GM23338 (cell line): ENCODE data around the gene GRHPR. TPM values are rescaled to one million over a fixed set of nuclear protein-coding genes. Genes with fewer than 3 reads are reported as not detected.

Experiments used
- ATAC-seq: fragments of 200-7000 bp; cut with Tn5 transposase; 3 replicates; pipeline ENCODE4 v1.9.1; 2020
- DNase-seq: peaks from one replicate; pipeline ENCODE4 v3.0.0-alpha.2; 2015; ENCODE audit warnings: low spot score
- H2AFZ ChIP-seq: fragments of 200-600 bp; sonication (generic); 2 replicates; pipeline ENCODE4 v1.8.0; 2016; ENCODE audit warnings: antibody characterized with exemption, mild to moderate bottlenecking, moderate library complexity
- H3F3A ChIP-seq: fragments of 200-600 bp; sonication (generic); replicated peaks from 2 replicates; pipeline ENCODE4 v1.8.0; 2017; ENCODE audit warnings: antibody characterized with exemption, mixed run types, low read depth
- H3K27ac ChIP-seq: fragments of 200-600 bp; sonication (generic); 2 replicates; pipeline ENCODE4 v1.6.1; 2016; ENCODE audit warnings: low read depth
- H3K27me3 ChIP-seq: fragments of 200-600 bp; sonication (generic); 2 replicates; pipeline ENCODE4 v1.8.0; 2016; ENCODE audit warnings: mild to moderate bottlenecking, mixed run types, moderate library complexity; ENCODE audit not compliant: insufficient read depth
- H3K36me3 ChIP-seq: fragments of 200-600 bp; sonication (generic); 2 replicates; pipeline ENCODE4 v1.8.0; 2016; ENCODE audit warnings: mild to moderate bottlenecking; ENCODE audit not compliant: insufficient read depth
- H3K4me1 ChIP-seq: fragments of 200-600 bp; sonication (generic); 2 replicates; pipeline ENCODE4 v1.8.0; 2016; ENCODE audit warnings: mild to moderate bottlenecking, moderate library complexity; ENCODE audit not compliant: insufficient read depth
- H3K4me2 ChIP-seq: fragments of 200-600 bp; sonication (generic); 2 replicates; pipeline ENCODE4 v1.7.1; 2017; ENCODE audit warnings: mixed run types
- H3K4me3 ChIP-seq: fragments of 200-600 bp; sonication (generic); 2 replicates; pipeline ENCODE4 v1.6.1; 2016; ENCODE audit warnings: mixed run types
- H3K79me2 ChIP-seq: fragments of 200-600 bp; sonication (generic); replicated peaks from 2 replicates; pipeline ENCODE4 v1.8.0; 2017; ENCODE audit warnings: mild to moderate bottlenecking; ENCODE audit not compliant: insufficient read depth
- H3K9me2 ChIP-seq: fragments of 200-600 bp; sonication (generic); 2 replicates; pipeline ENCODE4 v1.8.0; 2017; ENCODE audit not compliant: insufficient read depth
- H4K20me1 ChIP-seq: fragments of 200-600 bp; sonication (generic); replicated peaks from 2 replicates; pipeline ENCODE4 v1.8.0; 2017; ENCODE audit warnings: mild to moderate bottlenecking; ENCODE audit not compliant: insufficient read depth
- H3K27ac Mint-ChIP-seq: 2 replicates; pipeline ENCODE4 v1.8.0; 2020; ENCODE audit warnings: inconsistent platforms, mild to moderate bottlenecking, moderate library complexity, mixed read lengths
- H3K27me3 Mint-ChIP-seq: 3 replicates; pipeline ENCODE4 v1.8.0; 2022; ENCODE audit warnings: low read depth, mild to moderate bottlenecking, moderate library complexity, mixed read lengths, inconsistent platforms; ENCODE audit not compliant: insufficient read depth, poor library complexity
- H3K36me3 Mint-ChIP-seq: 3 replicates; pipeline ENCODE4 v1.8.0; 2021; ENCODE audit warnings: low read depth, mild to moderate bottlenecking, inconsistent platforms, moderate library complexity, mixed read lengths
- H3K4me1 Mint-ChIP-seq: 3 replicates; pipeline ENCODE4 v1.8.0; 2020; ENCODE audit warnings: mild to moderate bottlenecking, inconsistent platforms, mixed read lengths
- H3K4me3 Mint-ChIP-seq: 3 replicates; pipeline ENCODE4 v1.8.0; 2021; ENCODE audit warnings: moderate library complexity, mild to moderate bottlenecking, inconsistent platforms, mixed read lengths
- H3K9me3 Mint-ChIP-seq: 3 replicates; pipeline ENCODE4 v1.8.0; 2020; ENCODE audit warnings: moderate library complexity, mild to moderate bottlenecking, inconsistent platforms, mixed read lengths
- EZH2phosphoT487 ChIP-seq: fragments of 200-600 bp; sonication (generic); IDR thresholded peaks from one replicate; pipeline ENCODE4 v1.8.1; 2018; ENCODE audit warnings: antibody characterized with exemption; ENCODE audit not compliant: unreplicated experiment
- JUNB ChIP-seq: IDR thresholded peaks from one replicate; pipeline ENCODE4 v1.6.1; 2016; ENCODE audit warnings: antibody characterized with exemption; ENCODE audit not compliant: unreplicated experiment
- NANOG ChIP-seq: IDR thresholded peaks from 2 replicates; pipeline ENCODE4 v1.6.1; 2016; ENCODE audit warnings: antibody characterized with exemption, borderline replicate concordance
- POLR2AphosphoS5 ChIP-seq: IDR thresholded peaks from 2 replicates; pipeline ENCODE4 v1.6.1; 2016; ENCODE audit warnings: antibody characterized with exemption, low read depth
- ZNF331 ChIP-seq: fragments of 250-450 bp; sonication (Bioruptor Pico); IDR thresholded peaks from 2 replicates; pipeline ENCODE4 v1.5.0; 2020; ENCODE audit warnings: low read depth, mild to moderate bottlenecking, moderate library complexity
- polyA plus RNA-seq: library from polyadenylated mRNA; unstranded; fragments of >200 nt; fragmentation: Nextera tagmentation; extraction: Ambion mirVana; gene quantifications from 2 replicates; pipeline ENCODE4 v1.2.1, GENCODE V29; 2016
- total RNA-seq: library from RNA; depleted of rRNA; stranded (reverse); fragments of >200 nt; shearing (Covaris generic); gene quantifications from 2 replicates; pipeline ENCODE4 v1.2.3, GENCODE V29; 2014
- TF ChIP-seq, protein P1 (sequence below): IDR thresholded peaks from 2 replicates; pipeline ENCODE4 v1.6.1; 2016; ENCODE audit warnings: antibody characterized with exemption
- TF ChIP-seq, protein P2 (sequence below): IDR thresholded peaks from one replicate; pipeline ENCODE4 v1.6.1; 2018; ENCODE audit warnings: antibody characterized with exemption; ENCODE audit not compliant: unreplicated experiment
- TF ChIP-seq, protein P3 (sequence below): fragments of 250-450 bp; sonication (Bioruptor Pico); IDR thresholded peaks from 2 replicates; pipeline ENCODE4 v1.5.0; 2020; ENCODE audit warnings: mild to moderate bottlenecking, moderate library complexity

Gene GRHPR
- total and polyA plus RNA-seq, 2 experiments from 2014 or later: 69.0 to 128 TPM

DNA sequence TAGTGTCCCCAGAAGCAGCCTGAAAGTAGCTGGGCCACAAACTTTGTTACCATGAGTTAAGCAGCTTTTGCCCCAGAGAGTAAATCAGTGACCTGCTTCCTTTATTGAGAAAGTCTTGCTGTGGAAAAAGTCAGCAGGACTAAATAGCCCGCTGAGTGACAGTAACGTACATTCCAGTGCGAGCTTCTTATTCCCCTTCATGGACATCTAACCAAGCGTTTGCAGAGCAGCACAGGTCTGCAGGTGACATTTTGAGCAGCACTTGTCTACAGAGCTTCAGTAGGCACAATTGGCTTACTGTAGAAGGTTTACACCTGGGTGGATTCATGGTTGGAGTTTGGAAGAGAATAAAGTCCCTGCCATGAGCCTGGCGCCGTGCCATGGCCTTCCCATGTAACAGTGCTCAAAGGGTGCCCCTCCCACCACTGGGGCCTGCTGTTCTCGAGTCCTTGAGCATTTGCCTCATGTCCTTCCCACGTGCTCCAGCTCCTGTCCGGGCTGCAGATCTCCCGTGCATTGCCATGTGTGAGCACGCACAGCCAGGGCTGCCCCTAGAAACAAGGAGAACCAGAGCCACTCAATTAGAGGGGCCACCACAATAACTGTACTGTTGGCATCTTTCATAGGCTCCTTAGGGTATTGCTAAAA lies 41.3 kb upstream of the GRHPR start:
- no peaks in the 10 kb centered on the region for H3F3A ChIP-seq
- peaks cover 6% of the 10 kb centered on the region; the same call in 1 of the 3 replicates for H3K4me1 Mint-ChIP-seq
- peaks cover 1% of the 10 kb centered on the region for H3K27me3 Mint-ChIP-seq
- ATAC-seq (no peak), DNase-seq (no peak)
- H4K20me1 ChIP-seq: no peaks in the 10 kb centered on the region
- no peaks in the 10 kb centered on the region for H3K9me2 ChIP-seq
- H3K4me2 ChIP-seq: no peak overlapping the region
- TF ChIP-seq POLR2AphosphoS5 (no peak), EZH2phosphoT487 (no peak), ZNF331 (CRISPR knock-in tag) (no peak), NANOG (no peak), JUNB (no peak)
- TF ChIP-seq, protein P1, sequence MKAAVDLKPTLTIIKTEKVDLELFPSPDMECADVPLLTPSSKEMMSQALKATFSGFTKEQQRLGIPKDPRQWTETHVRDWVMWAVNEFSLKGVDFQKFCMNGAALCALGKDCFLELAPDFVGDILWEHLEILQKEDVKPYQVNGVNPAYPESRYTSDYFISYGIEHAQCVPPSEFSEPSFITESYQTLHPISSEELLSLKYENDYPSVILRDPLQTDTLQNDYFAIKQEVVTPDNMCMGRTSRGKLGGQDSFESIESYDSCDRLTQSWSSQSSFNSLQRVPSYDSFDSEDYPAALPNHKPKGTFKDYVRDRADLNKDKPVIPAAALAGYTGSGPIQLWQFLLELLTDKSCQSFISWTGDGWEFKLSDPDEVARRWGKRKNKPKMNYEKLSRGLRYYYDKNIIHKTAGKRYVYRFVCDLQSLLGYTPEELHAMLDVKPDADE: no peak
- no peak overlapping the region for H3K4me3 Mint-ChIP-seq
- H3K4me1 ChIP-seq: no peaks in the 10 kb centered on the region
- no peaks in the 10 kb centered on the region for H3K79me2 ChIP-seq
- no peak overlapping the region for H2AFZ ChIP-seq
- H3K36me3 Mint-ChIP-seq: no peaks in the 10 kb centered on the region
- H3K9me3 Mint-ChIP-seq: no peaks in the 10 kb centered on the region
- H3K27ac Mint-ChIP-seq: no peak overlapping the region
- H3K36me3 ChIP-seq: no peaks in the 10 kb centered on the region
- H3K27me3 ChIP-seq: no peaks in the 10 kb centered on the region
- H3K27ac ChIP-seq: no peak overlapping the region
- H3K4me3 ChIP-seq: no peak overlapping the region

DNA sequence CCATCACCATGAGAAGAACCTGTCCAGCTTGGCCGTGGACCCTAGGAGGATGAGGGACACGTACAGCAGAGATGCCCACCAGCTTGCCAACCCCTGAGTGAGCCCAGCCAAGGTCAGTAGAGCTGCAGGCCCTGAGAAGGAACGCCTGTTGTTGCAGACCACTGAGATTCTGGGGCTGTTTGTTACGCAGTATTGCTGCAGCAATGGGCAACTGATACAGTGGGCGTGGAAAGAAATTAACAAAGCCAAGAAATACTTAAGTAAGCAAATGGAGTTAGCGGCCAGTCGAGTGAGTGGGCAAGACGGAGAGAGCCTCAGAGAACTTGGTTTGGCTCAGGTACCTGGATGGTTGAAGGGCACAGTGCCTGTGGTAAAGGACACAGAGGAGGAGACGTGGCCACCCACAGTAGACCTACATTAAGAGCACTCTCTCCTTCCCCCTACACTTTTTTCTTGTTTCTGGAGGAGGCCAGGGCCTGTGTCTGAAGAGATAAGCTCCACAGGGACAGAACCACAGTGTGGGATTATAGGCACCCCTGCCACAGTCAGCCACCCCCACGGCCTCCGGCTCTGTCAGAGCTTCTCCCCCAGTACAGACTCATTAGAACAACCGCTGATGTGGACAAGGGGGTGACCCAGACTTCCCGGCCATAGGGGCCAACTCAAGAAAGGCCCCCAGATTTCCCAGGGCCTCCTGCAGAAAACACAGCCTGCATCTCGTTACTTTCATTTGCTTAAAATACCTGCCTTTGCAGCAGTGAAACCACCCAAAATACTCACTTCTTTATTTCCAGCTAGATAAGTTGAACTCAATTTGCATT lies 40.1 kb upstream of the GRHPR start:
- DNase-seq (no peak), ATAC-seq (no peak)
- no peaks in the 10 kb centered on the region for H3K27me3 ChIP-seq
- peaks cover 1% of the 10 kb centered on the region for H3K27me3 Mint-ChIP-seq
- H3K36me3 ChIP-seq: no peaks in the 10 kb centered on the region
- no peak overlapping the region for H2AFZ ChIP-seq
- H3K4me2 ChIP-seq: no peak overlapping the region
- no peak overlapping the region for H3K27ac ChIP-seq
- no peaks in the 10 kb centered on the region for H4K20me1 ChIP-seq
- H3K4me1 ChIP-seq: no peaks in the 10 kb centered on the region
- no peaks in the 10 kb centered on the region for H3K36me3 Mint-ChIP-seq
- no peaks in the 10 kb centered on the region for H3K9me2 ChIP-seq
- no peak overlapping the region for H3K4me3 Mint-ChIP-seq
- H3K27ac Mint-ChIP-seq: no peak overlapping the region
- H3F3A ChIP-seq: no peaks in the 10 kb centered on the region
- no peak overlapping the region for H3K4me3 ChIP-seq
- H3K4me1 Mint-ChIP-seq: peaks cover 6% of the 10 kb centered on the region; the same call in 1 of the 3 replicates
- H3K9me3 Mint-ChIP-seq: no peaks in the 10 kb centered on the region
- no peaks in the 10 kb centered on the region for H3K79me2 ChIP-seq
- TF ChIP-seq, protein P2, sequence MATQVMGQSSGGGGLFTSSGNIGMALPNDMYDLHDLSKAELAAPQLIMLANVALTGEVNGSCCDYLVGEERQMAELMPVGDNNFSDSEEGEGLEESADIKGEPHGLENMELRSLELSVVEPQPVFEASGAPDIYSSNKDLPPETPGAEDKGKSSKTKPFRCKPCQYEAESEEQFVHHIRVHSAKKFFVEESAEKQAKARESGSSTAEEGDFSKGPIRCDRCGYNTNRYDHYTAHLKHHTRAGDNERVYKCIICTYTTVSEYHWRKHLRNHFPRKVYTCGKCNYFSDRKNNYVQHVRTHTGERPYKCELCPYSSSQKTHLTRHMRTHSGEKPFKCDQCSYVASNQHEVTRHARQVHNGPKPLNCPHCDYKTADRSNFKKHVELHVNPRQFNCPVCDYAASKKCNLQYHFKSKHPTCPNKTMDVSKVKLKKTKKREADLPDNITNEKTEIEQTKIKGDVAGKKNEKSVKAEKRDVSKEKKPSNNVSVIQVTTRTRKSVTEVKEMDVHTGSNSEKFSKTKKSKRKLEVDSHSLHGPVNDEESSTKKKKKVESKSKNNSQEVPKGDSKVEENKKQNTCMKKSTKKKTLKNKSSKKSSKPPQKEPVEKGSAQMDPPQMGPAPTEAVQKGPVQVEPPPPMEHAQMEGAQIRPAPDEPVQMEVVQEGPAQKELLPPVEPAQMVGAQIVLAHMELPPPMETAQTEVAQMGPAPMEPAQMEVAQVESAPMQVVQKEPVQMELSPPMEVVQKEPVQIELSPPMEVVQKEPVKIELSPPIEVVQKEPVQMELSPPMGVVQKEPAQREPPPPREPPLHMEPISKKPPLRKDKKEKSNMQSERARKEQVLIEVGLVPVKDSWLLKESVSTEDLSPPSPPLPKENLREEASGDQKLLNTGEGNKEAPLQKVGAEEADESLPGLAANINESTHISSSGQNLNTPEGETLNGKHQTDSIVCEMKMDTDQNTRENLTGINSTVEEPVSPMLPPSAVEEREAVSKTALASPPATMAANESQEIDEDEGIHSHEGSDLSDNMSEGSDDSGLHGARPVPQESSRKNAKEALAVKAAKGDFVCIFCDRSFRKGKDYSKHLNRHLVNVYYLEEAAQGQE: no peak
- TF ChIP-seq, protein P1: no peak
- TF ChIP-seq, protein P3, sequence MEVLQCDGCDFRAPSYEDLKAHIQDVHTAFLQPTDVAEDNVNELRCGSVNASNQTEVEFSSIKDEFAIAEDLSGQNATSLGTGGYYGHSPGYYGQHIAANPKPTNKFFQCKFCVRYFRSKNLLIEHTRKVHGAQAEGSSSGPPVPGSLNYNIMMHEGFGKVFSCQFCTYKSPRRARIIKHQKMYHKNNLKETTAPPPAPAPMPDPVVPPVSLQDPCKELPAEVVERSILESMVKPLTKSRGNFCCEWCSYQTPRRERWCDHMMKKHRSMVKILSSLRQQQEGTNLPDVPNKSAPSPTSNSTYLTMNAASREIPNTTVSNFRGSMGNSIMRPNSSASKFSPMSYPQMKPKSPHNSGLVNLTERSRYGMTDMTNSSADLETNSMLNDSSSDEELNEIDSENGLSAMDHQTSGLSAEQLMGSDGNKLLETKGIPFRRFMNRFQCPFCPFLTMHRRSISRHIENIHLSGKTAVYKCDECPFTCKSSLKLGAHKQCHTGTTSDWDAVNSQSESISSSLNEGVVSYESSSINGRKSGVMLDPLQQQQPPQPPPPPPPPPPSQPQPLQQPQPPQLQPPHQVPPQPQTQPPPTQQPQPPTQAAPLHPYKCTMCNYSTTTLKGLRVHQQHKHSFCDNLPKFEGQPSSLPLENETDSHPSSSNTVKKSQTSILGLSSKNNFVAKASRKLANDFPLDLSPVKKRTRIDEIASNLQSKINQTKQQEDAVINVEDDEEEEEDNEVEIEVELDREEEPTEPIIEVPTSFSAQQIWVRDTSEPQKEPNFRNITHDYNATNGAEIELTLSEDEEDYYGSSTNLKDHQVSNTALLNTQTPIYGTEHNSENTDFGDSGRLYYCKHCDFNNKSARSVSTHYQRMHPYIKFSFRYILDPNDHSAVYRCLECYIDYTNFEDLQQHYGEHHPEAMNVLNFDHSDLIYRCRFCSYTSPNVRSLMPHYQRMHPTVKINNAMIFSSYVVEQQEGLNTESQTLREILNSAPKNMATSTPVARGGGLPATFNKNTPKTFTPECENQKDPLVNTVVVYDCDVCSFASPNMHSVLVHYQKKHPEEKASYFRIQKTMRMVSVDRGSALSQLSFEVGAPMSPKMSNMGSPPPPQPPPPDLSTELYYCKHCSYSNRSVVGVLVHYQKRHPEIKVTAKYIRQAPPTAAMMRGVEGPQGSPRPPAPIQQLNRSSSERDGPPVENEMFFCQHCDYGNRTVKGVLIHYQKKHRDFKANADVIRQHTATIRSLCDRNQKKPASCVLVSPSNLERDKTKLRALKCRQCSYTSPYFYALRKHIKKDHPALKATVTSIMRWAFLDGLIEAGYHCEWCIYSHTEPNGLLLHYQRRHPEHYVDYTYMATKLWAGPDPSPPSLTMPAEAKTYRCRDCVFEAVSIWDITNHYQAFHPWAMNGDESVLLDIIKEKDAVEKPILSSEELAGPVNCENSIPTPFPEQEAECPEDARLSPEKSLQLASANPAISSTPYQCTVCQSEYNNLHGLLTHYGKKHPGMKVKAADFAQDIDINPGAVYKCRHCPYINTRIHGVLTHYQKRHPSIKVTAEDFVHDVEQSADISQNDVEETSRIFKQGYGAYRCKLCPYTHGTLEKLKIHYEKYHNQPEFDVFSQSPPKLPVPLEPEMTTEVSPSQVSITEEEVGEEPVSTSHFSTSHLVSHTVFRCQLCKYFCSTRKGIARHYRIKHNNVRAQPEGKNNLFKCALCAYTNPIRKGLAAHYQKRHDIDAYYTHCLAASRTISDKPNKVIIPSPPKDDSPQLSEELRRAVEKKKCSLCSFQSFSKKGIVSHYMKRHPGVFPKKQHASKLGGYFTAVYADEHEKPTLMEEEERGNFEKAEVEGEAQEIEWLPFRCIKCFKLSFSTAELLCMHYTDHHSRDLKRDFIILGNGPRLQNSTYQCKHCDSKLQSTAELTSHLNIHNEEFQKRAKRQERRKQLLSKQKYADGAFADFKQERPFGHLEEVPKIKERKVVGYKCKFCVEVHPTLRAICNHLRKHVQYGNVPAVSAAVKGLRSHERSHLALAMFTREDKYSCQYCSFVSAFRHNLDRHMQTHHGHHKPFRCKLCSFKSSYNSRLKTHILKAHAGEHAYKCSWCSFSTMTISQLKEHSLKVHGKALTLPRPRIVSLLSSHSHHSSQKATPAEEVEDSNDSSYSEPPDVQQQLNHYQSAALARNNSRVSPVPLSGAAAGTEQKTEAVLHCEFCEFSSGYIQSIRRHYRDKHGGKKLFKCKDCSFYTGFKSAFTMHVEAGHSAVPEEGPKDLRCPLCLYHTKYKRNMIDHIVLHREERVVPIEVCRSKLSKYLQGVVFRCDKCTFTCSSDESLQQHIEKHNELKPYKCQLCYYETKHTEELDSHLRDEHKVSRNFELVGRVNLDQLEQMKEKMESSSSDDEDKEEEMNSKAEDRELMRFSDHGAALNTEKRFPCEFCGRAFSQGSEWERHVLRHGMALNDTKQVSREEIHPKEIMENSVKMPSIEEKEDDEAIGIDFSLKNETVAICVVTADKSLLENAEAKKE (CRISPR knock-in tag): no peak
